GM12878 (cell line): ENCODE data around the gene HUNK. TPM values are rescaled to one million over a fixed set of nuclear protein-coding genes. Genes with fewer than 3 reads are reported as not detected.

Experiments used
- ATAC-seq: fragments of 200-7000 bp; cut with Tn5 transposase; 3 replicates; pipeline ENCODE4 v1.9.1; 2020; ENCODE audit warnings: mild to moderate bottlenecking, moderate library complexity
- BruUV-seq: library from RNA; stranded (reverse); fragments of 400-500 nt; replicated peaks from 2 replicates; lab custom pipeline; 2021; lab: Mats Ljungman, UMichigan
- CTCF ChIA-PET: fragments of 300-600 bp; sonication (Branson Sonifier 250); formaldehyde crosslinking; extraction: SDS; loops from one replicate; lab custom pipeline; 2021; ENCODE audit warnings: inconsistent platforms; lab: Yijun Ruan, JAX
- POLR2A ChIA-PET: fragments of 350-600 bp; formaldehyde crosslinking; extraction: SDS; loops from one replicate; lab custom pipeline; 2021; ENCODE audit warnings: inconsistent platforms; lab: Charles Lee
- RAD21 ChIA-PET: fragments of 300-600 bp; sonication (Branson Sonifier 250); formaldehyde crosslinking; loops from one replicate; lab custom pipeline; 2023; ENCODE audit warnings: antibody characterized with exemption; ENCODE audit not compliant: unreplicated experiment; lab: Charles Lee
- SMC1A ChIA-PET: fragments of 300-600 bp; sonication (Branson Sonifier 250); formaldehyde crosslinking; loops from one replicate; lab custom pipeline; 2023; ENCODE audit not compliant: unreplicated experiment, uncharacterized antibody; lab: Charles Lee
- DNase-seq: peaks from one replicate; pipeline ENCODE4 v3.0.0-alpha.2; 2011; ENCODE audit warnings: low read depth, low spot score
- FAIRE-seq: peaks from 3 replicates; lab custom pipeline; 2011; peaks lifted over from hg19 to GRCh38; lab: Jason Lieb, UNC
- H2AFZ ChIP-seq: 2 replicates; pipeline ENCODE4 v1.6.0; 2011; ENCODE audit warnings: low read depth, low read length, control low read depth; ENCODE audit not compliant: control insufficient read depth
- H3K27ac ChIP-seq: 2 replicates; pipeline ENCODE4 v1.5.1; 2011; ENCODE audit warnings: control low read depth; ENCODE audit not compliant: control insufficient read depth, insufficient read depth
- H3K27me3 ChIP-seq, 2 experiments: replicated peaks in 1 of 2; 2 replicates each; pipeline versions ENCODE4 v1.6.0 to v1.6.1; 2011; ENCODE audit warnings: low read length in 1 of 2; ENCODE audit not compliant: control insufficient read depth in 2 of 2, insufficient read depth in 2 of 2
- H3K36me3 ChIP-seq, 2 experiments: 2 replicates each; pipeline ENCODE4 v1.5.1; 2011; ENCODE audit warnings: low read length in 1 of 2; ENCODE audit not compliant: control insufficient read depth in 2 of 2, insufficient read depth in 2 of 2
- H3K4me1 ChIP-seq: 2 replicates; pipeline ENCODE4 v1.6.1; 2011; ENCODE audit warnings: mild to moderate bottlenecking, low read length, moderate library complexity, mixed read lengths; ENCODE audit not compliant: control insufficient read depth, insufficient read depth
- H3K4me2 ChIP-seq: 2 replicates; pipeline ENCODE4 v1.6.0; 2011; ENCODE audit warnings: control low read depth; ENCODE audit not compliant: control insufficient read depth, insufficient read depth
- H3K4me3 ChIP-seq: fragments of 200-600 bp; sonication (generic); 2 replicates; pipeline ENCODE4 v1.5.1; 2016
- H3K79me2 ChIP-seq: 2 replicates; pipeline ENCODE4 v1.6.0; 2011; ENCODE audit warnings: low read length; ENCODE audit not compliant: control insufficient read depth, insufficient read depth
- H3K9ac ChIP-seq: 2 replicates; pipeline ENCODE4 v1.8.0; 2011; ENCODE audit warnings: low read length, control low read depth, mixed read lengths; ENCODE audit not compliant: control insufficient read depth, insufficient read depth
- H3K9me3 ChIP-seq: replicated peaks from 3 replicates; pipeline ENCODE4 v1.5.1; 2011; ENCODE audit warnings: mild to moderate bottlenecking, low read length; ENCODE audit not compliant: control insufficient read depth, insufficient read depth
- H4K20me1 ChIP-seq: 2 replicates; pipeline ENCODE4 v1.6.0; 2011; ENCODE audit not compliant: control insufficient read depth, insufficient read depth
- BRCA1 ChIP-seq: IDR thresholded peaks from 2 replicates; pipeline ENCODE4 v1.6.1; 2011; ENCODE audit warnings: low read depth, low read length, improper control_type of control experiment
- GABPA ChIP-seq: IDR thresholded peaks from 2 replicates; pipeline ENCODE4 v1.6.1; 2014; ENCODE audit warnings: antibody characterized with exemption, low read depth, mild to moderate bottlenecking, inconsistent platforms
- JUNB ChIP-seq: IDR thresholded peaks from 2 replicates; pipeline ENCODE4 v1.6.1; 2016; ENCODE audit warnings: antibody characterized with exemption, mild to moderate bottlenecking
- KLF5 ChIP-seq: fragments of 450-650 bp; IDR thresholded peaks from 2 replicates; pipeline ENCODE4 v1.6.1; 2014; ENCODE audit warnings: mild to moderate bottlenecking; ENCODE audit not compliant: partially characterized antibody
- SMAD1 ChIP-seq: fragments of 450-650 bp; IDR thresholded peaks from 2 replicates; pipeline ENCODE4 v1.6.1; 2018; ENCODE audit warnings: mild to moderate bottlenecking, low read depth; ENCODE audit not compliant: partially characterized antibody
- TCF12 ChIP-seq: IDR thresholded peaks from 2 replicates; pipeline ENCODE4 v1.6.1; 2011; ENCODE audit warnings: low read depth, mild to moderate bottlenecking, low read length
- TCF3 ChIP-seq: IDR thresholded peaks from 2 replicates; pipeline ENCODE4 v1.6.1; 2012; ENCODE audit warnings: low read depth, mild to moderate bottlenecking, low read length, borderline replicate concordance; ENCODE audit not compliant: insufficient read depth
- TCF7 ChIP-seq: IDR thresholded peaks from 2 replicates; pipeline ENCODE4 v1.6.1; 2014; ENCODE audit warnings: antibody characterized with exemption, borderline replicate concordance
- WRNIP1 ChIP-seq: IDR thresholded peaks from 2 replicates; pipeline ENCODE4 v1.6.1; 2011; ENCODE audit warnings: low read depth, low read length, improper control_type of control experiment, borderline replicate concordance
- WGBS: methylation state at CpG from one replicate; pipeline ENCODE4 v1.1.6; 2016; ENCODE audit warnings: low lambda C conversion rate; ENCODE audit not compliant: insufficient replicate concordance, insufficient coverage; ENCODE audit errors: missing lambda C conversion rate; 5-methylcytosine and 5-hydroxymethylcytosine counted together
- in situ Hi-C: fragments of 300-500 bp; cut with MboI; formaldehyde crosslinking; loops from 9 replicates; pipeline ENCODE4 v1.14.3; 2018; ENCODE audit warnings: mixed read lengths
- intact Hi-C: fragments of 100-400 bp; cut with micrococcal nuclease; formaldehyde crosslinking; loops from one replicate; pipeline ENCODE4 v1.14.2; 2022; ENCODE audit not compliant: unreplicated experiment
- polyA plus RNA-seq, 11 experiments: library from polyadenylated mRNA; depleted of rRNA in 4 of 11; unstranded in 6 of 11; stranded (reverse) in 5 of 11; fragments of >200 nt; fragmentation: Nextera tagmentation in 4 of 11; fragmentation: Illumina TruSeq in 1 of 11; extraction: Ambion mirVana in 4 of 11; extraction: Trizol in 1 of 11; gene quantifications; 1 replicate in 1 of 11; 2 replicates in 10 of 11; pipeline versions ENCODE4 v1.2.1 to v1.2.3, GENCODE V29; 2011 to 2016; ENCODE audit warnings: inconsistent platforms in 2 of 11, missing spikeins in 2 of 11, low read depth in 1 of 11
- total RNA-seq, 4 experiments: library from RNA; depleted of rRNA in 3 of 4; stranded (reverse); fragments of >200 nt in 3 of 4; fragmentation: Illumina TruSeq in 1 of 4; extraction: Trizol in 1 of 4; gene quantifications; 2 replicates each; pipeline versions ENCODE4 v1.2.1 to v1.2.3, GENCODE V29; 2013 to 2021
- TF ChIP-seq, protein P1 (sequence below): IDR thresholded peaks from 2 replicates; pipeline ENCODE4 v1.6.1; 2011; ENCODE audit warnings: low read depth, low read length, improper control_type of control experiment, borderline replicate concordance
- TF ChIP-seq, protein P2 (sequence below): fragments of 450-650 bp; IDR thresholded peaks from 2 replicates; pipeline ENCODE4 v1.6.1; 2016; ENCODE audit warnings: mild to moderate bottlenecking
- TF ChIP-seq, protein P3 (sequence below): fragments of 450-650 bp; IDR thresholded peaks from 2 replicates; pipeline ENCODE4 v1.6.1; 2017; ENCODE audit warnings: mild to moderate bottlenecking
- TF ChIP-seq, protein P4 (sequence below): IDR thresholded peaks from 2 replicates; pipeline ENCODE4 v1.6.1; 2012; ENCODE audit warnings: improper control_type of control experiment, low read depth, low read length; ENCODE audit not compliant: insufficient replicate concordance

HUNK gene
- total and polyA plus RNA-seq, 10 of the 15 experiments (the other 5 are each of a cell fraction or from before 2014, with no cell fraction given), result under 0.01 to 0.14 (median 0.03) TPM; not detected in 7

DNA sequence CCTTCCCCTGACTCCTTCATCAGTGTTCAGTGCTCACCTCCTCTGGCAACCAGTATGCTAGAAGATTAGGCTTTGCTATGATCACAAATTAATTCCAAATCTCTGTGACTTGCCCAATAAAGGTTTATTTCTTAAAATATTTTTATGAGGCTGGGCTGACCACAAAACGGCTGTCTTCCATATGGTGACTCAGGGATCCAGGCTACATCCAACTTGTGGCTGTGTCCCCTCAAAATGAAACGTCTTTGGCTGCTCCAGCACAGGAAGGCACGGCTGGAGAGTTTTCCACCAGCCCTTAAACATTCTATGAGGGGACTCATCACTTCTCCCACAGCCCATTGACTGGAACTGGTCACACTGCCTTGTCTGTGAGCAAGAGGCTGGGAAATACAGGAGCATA lies 131.5 kb downstream of the HUNK start:
- Histone ChIP-seq H3K27ac (no peak overlapping the region), H3K79me2 (no peaks in the 10 kb centered on the region), H2AFZ (no peak overlapping the region), H3K4me2 (no peak overlapping the region), H3K27me3 (no peaks in the 10 kb centered on the region), H3K9me3 (no peaks in the 10 kb centered on the region), H4K20me1 (no peaks in the 10 kb centered on the region), H3K4me3 (no peak overlapping the region), H3K9ac (no peak overlapping the region), H3K36me3 (no peaks in the 10 kb centered on the region), H3K4me1 (no peaks in the 10 kb centered on the region)
- no peak for ATAC-seq
- ChIA-PET CTCF (no interaction called here), SMC1A (no interaction called here), POLR2A (no interaction called here), RAD21 (no interaction called here)
- in situ Hi-C loops, result no loop called here
- no peak for DNase-seq
- WGBS, result 0% methylated on average over 3 of the region's 3 CpGs
- intact Hi-C loops, result no loop called here
- no TSS peak for BruUV-seq
- FAIRE-seq, result no peak
- TF ChIP-seq TCF7 (no peak), GABPA (no peak), JUNB (no peak), KLF5 (no peak), TCF3 (no peak), SMAD1 (no peak), WRNIP1 (no peak), BRCA1 (no peak), TCF12 (no peak)
- TF ChIP-seq, protein P1, sequence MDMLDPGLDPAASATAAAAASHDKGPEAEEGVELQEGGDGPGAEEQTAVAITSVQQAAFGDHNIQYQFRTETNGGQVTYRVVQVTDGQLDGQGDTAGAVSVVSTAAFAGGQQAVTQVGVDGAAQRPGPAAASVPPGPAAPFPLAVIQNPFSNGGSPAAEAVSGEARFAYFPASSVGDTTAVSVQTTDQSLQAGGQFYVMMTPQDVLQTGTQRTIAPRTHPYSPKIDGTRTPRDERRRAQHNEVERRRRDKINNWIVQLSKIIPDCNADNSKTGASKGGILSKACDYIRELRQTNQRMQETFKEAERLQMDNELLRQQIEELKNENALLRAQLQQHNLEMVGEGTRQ, result no peak
- TF ChIP-seq, protein P2, sequence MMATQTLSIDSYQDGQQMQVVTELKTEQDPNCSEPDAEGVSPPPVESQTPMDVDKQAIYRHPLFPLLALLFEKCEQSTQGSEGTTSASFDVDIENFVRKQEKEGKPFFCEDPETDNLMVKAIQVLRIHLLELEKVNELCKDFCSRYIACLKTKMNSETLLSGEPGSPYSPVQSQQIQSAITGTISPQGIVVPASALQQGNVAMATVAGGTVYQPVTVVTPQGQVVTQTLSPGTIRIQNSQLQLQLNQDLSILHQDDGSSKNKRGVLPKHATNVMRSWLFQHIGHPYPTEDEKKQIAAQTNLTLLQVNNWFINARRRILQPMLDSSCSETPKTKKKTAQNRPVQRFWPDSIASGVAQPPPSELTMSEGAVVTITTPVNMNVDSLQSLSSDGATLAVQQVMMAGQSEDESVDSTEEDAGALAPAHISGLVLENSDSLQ, result no peak
- TF ChIP-seq, protein P3, sequence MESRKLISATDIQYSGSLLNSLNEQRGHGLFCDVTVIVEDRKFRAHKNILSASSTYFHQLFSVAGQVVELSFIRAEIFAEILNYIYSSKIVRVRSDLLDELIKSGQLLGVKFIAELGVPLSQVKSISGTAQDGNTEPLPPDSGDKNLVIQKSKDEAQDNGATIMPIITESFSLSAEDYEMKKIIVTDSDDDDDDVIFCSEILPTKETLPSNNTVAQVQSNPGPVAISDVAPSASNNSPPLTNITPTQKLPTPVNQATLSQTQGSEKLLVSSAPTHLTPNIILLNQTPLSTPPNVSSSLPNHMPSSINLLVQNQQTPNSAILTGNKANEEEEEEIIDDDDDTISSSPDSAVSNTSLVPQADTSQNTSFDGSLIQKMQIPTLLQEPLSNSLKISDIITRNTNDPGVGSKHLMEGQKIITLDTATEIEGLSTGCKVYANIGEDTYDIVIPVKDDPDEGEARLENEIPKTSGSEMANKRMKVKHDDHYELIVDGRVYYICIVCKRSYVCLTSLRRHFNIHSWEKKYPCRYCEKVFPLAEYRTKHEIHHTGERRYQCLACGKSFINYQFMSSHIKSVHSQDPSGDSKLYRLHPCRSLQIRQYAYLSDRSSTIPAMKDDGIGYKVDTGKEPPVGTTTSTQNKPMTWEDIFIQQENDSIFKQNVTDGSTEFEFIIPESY, result no peak
- TF ChIP-seq, protein P4, sequence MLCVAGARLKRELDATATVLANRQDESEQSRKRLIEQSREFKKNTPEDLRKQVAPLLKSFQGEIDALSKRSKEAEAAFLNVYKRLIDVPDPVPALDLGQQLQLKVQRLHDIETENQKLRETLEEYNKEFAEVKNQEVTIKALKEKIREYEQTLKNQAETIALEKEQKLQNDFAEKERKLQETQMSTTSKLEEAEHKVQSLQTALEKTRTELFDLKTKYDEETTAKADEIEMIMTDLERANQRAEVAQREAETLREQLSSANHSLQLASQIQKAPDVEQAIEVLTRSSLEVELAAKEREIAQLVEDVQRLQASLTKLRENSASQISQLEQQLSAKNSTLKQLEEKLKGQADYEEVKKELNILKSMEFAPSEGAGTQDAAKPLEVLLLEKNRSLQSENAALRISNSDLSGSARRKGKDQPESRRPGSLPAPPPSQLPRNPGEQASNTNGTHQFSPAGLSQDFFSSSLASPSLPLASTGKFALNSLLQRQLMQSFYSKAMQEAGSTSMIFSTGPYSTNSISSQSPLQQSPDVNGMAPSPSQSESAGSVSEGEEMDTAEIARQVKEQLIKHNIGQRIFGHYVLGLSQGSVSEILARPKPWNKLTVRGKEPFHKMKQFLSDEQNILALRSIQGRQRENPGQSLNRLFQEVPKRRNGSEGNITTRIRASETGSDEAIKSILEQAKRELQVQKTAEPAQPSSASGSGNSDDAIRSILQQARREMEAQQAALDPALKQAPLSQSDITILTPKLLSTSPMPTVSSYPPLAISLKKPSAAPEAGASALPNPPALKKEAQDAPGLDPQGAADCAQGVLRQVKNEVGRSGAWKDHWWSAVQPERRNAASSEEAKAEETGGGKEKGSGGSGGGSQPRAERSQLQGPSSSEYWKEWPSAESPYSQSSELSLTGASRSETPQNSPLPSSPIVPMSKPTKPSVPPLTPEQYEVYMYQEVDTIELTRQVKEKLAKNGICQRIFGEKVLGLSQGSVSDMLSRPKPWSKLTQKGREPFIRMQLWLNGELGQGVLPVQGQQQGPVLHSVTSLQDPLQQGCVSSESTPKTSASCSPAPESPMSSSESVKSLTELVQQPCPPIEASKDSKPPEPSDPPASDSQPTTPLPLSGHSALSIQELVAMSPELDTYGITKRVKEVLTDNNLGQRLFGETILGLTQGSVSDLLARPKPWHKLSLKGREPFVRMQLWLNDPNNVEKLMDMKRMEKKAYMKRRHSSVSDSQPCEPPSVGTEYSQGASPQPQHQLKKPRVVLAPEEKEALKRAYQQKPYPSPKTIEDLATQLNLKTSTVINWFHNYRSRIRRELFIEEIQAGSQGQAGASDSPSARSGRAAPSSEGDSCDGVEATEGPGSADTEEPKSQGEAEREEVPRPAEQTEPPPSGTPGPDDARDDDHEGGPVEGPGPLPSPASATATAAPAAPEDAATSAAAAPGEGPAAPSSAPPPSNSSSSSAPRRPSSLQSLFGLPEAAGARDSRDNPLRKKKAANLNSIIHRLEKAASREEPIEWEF, result no peak
